ENCODE data around the gene IGF1R.

The IGF1R gene

GRCh38 chr15:98708037-98708590, 59.8 kb downstream of the IGF1R start:
- no peak for DNase-seq

DNA sequence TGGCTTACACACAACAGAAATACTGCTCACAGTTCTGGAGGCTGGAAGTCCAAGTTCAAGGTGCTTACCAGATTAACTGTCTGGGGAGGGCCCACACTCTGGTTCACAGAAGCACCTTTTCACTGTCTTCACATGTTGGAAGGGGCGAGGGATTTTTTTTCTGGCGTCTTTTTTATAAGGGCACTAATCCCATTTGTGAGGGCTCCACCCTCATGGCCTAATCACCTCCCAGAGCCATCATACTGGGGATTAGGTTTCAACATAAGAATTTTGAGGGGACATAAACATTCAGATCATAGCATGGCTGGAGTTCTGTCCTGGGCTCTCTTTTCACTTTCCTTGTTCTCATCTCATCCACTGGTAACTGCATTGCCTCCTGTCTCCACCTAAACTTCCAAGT, 63.5 kb downstream of the IGF1R start:
- no peak for DNase-seq

DNA sequence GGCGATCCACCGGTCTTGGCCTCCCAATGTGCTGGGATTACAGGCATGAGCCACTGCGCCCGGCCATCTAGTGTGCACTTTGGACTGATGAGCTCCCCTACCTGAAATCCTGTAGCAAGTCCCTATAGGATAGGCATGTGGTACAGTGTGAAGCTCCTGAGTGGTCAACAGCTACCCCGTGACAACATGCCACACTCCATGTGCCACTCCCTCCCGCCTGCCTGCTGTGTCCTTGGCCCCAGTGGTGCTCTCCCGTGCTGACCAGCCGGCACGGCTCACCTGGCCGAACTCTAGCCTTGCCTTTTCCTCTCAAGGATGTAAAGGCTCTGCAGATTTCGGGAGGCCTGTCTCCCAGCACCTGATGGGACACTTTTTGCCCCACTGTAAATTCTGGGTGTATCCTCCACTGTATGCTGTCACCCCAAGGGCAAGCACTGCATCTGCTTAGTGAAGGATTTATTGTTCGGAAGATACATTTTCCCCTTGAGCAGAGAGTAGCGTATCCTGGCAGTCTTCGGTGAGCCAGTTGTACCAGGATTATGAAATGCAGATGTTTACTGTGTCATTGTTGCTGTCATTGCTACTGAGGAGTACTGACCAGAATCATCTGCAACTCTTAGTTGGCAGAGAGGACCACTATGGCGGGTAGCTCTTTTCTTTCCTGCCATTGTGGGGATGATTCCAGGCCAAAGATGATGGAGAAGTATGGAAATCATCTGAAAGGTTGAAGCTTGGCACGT, 64.7 kb downstream of the IGF1R start:
- no peak for DNase-seq

GRCh38 chr15:98713585-98714001, 65.3 kb downstream of the IGF1R start:
- no peak for DNase-seq

GRCh38 chr15:98714922-98715321, 66.6 kb downstream of the IGF1R start:
- no peak for DNase-seq

GRCh38 chr15:98715401-98715800, 67.1 kb downstream of the IGF1R start:
- no peak for DNase-seq

GRCh38 chr15:98715890-98716443, 67.6 kb downstream of the IGF1R start:
- no peak for DNase-seq

GRCh38 chr15:98717371-98717770, 69.0 kb downstream of the IGF1R start:
- DNase-seq: no peak

- DNase-seq: no peak
These were observed 69.6 kb downstream of the IGF1R start for GRCh38 chr15:98717942-98718341.

DNA sequence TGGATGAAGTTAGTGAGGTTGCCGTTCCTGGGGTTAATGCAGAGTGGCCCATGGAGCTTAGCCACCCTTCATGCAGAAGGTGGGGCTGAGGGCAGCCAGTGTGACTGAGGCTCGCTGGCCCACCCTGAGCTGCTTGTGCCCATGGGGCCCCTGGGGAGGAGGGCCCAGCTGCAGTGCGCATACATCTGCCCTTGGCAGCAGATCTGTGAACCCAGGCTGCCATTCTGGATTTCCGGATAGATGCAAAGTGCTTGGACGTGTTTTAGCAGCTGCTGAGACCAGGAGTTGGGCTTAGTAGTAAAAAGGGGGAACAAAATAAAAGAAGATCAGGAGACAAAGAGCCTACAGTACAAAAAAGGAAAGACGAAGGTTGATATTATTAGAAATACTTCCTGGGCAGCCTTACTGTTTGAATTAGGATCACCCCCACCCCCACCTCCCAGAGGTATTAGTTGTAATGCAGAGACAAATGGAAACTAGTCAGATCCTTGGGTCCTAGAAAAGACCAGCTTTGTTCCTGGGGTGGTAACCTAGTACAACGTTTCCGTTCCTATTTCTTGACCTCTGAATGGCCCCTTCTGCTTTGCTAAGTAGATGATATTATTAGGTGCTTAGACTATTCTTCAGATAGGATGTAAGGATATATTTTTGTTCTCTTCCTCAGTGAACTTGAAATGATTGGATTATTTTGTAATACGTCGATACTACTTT, 70.2 kb downstream of the IGF1R start:
- no peak for DNase-seq

GRCh38 chr15:98719137-98719740, 70.9 kb downstream of the IGF1R start:
- no peak for DNase-seq

GRCh38 chr15:98720031-98720430, 71.7 kb downstream of the IGF1R start:
- DNase-seq: no peak

DNA sequence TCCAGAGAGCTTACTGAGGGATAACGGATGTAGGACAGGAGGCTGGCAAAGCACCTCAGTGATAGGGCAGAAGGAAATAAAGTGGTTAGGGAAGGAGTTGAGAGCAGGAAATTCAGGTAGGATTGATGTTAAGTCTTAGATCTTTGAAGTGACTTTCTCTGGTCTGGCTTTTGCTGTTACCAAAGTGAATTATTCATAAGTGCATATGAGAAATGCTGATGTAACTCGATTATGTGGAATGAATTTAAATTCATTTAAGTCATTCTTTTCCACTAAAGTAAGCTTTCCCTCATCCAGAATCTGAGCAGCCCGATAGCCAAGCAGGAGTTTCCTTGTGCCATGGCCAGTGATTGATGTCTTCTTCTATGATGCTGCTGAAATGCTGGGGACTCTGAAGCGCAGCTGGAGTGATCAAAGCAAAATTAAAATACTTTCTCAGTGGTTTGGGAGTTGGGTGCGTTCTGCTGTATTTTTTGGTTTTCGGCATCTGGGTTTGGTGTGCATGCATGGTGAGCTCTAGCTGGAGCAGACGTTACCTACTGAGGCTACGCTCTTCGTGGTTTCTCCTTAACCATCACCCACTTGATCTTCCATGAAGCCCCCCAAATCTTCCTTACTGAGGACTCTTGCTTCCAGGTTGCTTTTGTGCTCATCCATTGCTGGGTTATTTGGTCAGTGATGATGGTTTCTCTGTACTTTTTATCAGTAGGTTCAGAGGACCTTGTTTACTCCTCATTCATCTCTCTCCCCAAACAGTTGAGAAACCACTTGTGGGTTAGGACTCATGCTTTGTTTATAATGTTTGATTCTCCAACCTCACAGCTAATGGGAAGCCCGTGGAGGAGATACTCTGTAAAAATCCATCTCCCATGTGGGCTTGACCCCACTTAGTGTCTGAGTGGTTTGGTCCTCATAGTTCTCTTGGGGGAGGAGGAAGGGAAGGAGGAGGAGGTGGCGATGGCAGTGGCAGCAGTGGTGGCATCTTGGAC, 72.5 kb downstream of the IGF1R start:
- DNase-seq: no peak

DNA sequence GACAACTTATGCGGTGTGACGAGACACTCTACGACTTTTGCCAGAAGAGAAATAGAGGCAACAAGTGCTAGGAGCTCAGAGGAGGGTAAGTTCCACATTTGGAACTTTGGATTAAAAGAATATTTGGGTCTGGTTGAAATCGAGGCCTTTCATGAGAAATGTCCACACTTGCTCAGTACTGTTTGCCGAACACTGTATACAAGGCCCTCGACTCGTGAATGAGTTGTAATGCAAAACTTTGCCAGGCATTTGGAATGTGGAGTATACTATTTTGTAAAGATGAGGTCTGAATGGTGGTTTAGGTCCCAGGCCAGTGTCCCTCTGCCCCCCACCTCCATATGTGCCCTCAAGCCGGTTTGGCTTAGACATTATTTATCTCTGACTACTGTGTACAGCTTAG, 73.9 kb downstream of the IGF1R start:
- no peak for DNase-seq

DNA sequence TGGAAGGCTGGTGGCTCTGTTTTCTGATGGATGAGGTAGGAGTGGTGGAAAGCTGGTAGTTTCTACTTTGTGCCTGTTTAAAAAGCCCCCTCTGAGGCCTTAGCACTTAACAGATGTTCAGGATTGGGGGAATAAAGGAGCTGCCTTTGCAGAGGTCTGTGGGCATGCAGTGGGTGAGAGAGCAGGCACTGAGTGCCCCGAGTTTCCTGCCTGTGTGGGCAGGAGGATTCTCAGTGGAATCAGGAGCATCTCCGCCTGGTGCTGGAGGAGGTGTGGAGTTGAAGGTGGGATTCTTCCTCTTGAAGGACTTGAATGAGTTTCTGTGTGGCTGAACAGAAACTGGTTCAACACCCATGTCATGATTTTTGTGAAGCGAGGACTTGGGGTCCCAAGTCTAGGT, 74.3 kb downstream of the IGF1R start:
- DNase-seq: no peak

GRCh38 chr15:98723195-98723594, 74.9 kb downstream of the IGF1R start:
- no peak for DNase-seq

DNA sequence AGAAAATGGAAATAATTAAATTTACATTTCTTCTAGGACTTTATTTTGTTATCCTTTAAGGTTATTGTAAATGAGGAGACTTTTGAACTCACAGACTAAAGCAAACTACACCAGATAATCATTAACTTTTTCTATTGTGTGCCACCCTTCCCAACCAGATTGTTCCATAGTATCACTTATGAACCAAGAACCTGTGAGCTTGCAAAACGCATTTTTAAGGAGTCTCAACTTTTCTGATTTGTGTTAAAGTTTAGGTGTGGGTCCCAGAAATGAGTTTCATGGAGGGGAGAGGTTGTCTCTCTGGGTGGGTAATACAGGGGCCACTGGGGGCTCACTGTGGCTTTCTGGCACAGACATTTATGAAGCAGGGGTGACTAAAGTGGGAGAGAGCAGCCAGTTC, 75.7 kb downstream of the IGF1R start:
- no peak for DNase-seq

DNA sequence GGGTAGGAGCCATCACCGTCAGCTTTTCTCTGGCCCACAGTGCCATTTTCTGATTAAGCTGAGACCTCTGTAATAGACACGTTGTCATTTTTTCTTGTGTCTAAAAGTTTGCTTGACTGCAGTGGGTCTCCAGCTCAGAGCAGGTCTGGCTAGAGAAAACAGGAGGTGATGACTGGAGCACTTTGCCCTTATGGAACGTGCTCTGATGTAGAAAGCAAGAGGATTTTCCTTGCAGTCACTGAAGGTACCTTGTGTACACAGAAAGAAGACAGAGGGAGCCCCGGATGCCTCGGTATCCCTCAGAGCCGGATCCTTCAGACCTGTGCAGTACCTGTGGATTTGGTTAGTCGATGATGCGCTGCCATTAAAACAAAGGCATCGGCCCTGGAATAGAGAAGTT, 76.2 kb downstream of the IGF1R start:
- DNase-seq: no peak

- no peak for DNase-seq
These were observed 77.5 kb downstream of the IGF1R start for GRCh38 chr15:98725874-98726273.

- DNase-seq: no peak
These were observed 79.0 kb downstream of the IGF1R start for GRCh38 chr15:98727115-98728040.
